Measurements from ENCODE around the gene PAIP2B. TPM values are rescaled to one million over a fixed set of nuclear protein-coding genes. Genes with fewer than 3 reads are reported as not detected.

Gene PAIP2B
- total RNA-seq, 1 donor from 2014 or later: 2.9 TPM

DNA sequence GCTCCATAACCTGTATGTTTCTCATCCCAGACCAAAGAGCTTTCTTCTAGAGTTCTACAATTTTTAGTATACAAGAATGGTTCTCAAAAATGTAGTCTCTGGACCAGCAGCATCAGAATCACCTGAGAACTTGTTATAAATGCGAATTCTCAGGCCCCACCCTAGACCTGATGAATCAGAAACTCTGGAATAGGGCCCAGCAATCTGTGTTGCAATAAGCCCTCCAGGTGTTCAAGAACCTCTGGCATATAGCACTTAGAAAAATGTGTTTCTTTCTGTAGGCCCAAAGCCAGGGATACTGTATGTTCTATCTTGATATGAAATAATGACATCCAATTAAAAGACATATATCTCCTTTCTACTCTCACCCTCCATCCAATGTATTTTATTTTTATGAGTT is 10.4 kb downstream of the PAIP2B start:
- Histone ChIP-seq H3K36me3 (ENCODE audit: control insufficient read depth, insufficient read depth, low read length) (no peaks in the 10 kb centered on the region), H3K4me3 (ENCODE audit: low read depth, low read length) (no peak overlapping the region), H3K27me3 (ENCODE audit: control insufficient read depth, insufficient read depth, low read length) (no peaks in the 10 kb centered on the region)
- TF ChIP-seq, protein P1, sequence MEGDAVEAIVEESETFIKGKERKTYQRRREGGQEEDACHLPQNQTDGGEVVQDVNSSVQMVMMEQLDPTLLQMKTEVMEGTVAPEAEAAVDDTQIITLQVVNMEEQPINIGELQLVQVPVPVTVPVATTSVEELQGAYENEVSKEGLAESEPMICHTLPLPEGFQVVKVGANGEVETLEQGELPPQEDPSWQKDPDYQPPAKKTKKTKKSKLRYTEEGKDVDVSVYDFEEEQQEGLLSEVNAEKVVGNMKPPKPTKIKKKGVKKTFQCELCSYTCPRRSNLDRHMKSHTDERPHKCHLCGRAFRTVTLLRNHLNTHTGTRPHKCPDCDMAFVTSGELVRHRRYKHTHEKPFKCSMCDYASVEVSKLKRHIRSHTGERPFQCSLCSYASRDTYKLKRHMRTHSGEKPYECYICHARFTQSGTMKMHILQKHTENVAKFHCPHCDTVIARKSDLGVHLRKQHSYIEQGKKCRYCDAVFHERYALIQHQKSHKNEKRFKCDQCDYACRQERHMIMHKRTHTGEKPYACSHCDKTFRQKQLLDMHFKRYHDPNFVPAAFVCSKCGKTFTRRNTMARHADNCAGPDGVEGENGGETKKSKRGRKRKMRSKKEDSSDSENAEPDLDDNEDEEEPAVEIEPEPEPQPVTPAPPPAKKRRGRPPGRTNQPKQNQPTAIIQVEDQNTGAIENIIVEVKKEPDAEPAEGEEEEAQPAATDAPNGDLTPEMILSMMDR (IDR thresholded peaks at IDR 0.05; ENCODE audit: insufficient read depth, low read length, poor library complexity, severe bottlenecking): no peak
- no peak for DNase-seq (ENCODE audit: low read depth)

DNA sequence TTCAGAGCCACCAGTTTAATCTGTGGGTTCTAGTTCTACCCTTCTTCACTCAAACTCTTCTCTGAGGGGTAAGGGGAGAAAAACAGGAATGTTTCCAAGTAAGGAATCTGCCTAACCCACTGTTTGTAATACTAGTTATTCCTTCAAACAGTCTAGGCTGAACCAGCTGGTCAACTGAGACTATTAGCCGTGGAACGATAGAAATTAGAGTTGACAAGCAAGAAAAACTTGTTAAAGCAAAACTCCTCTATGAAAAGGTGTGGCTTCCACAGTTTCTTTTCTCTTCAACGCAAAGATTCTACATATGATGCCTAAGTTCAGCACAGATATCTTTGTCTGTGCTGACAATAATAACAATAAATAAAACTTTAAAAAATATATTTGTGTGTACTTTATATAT is 11.5 kb downstream of the PAIP2B start:
- H3K4me3 ChIP-seq (ENCODE audit: low read depth, low read length): no peak overlapping the region
- no peaks in the 10 kb centered on the region for H3K27me3 ChIP-seq (ENCODE audit: control insufficient read depth, insufficient read depth, low read length)
- TF ChIP-seq, protein P1 (IDR thresholded peaks at IDR 0.05; ENCODE audit: insufficient read depth, low read length, poor library complexity, severe bottlenecking): no peak
- DNase-seq (ENCODE audit: low read depth): no peak
- no peaks in the 10 kb centered on the region for H3K36me3 ChIP-seq (ENCODE audit: control insufficient read depth, insufficient read depth, low read length)

DNA sequence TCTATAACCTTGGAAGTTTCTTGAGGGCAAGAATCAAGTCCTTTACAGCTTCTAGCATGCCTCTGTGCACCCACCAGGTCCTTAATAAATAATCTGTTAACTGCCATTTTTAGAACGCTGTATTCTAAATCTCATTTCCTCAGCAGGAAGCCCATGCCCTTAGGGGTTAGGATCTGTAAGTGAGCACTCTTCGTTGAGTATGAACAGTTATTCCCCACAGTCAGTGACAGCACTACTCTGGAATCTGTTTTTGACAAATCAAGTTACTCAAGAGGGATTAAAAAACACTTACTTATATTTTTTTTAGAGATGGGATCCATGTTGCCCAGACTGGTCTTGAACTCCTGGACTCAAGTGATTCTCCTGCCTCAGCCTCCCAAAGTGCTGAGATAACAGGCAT is 14.6 kb downstream of the PAIP2B start:
- Histone ChIP-seq H3K36me3 (ENCODE audit: control insufficient read depth, insufficient read depth, low read length) (no peaks in the 10 kb centered on the region), H3K4me3 (ENCODE audit: low read depth, low read length) (no peak overlapping the region), H3K27me3 (ENCODE audit: control insufficient read depth, insufficient read depth, low read length) (no peaks in the 10 kb centered on the region)
- TF ChIP-seq, protein P1 (IDR thresholded peaks at IDR 0.05; ENCODE audit: insufficient read depth, low read length, poor library complexity, severe bottlenecking): no peak
- no peak for DNase-seq (ENCODE audit: low read depth)

DNA sequence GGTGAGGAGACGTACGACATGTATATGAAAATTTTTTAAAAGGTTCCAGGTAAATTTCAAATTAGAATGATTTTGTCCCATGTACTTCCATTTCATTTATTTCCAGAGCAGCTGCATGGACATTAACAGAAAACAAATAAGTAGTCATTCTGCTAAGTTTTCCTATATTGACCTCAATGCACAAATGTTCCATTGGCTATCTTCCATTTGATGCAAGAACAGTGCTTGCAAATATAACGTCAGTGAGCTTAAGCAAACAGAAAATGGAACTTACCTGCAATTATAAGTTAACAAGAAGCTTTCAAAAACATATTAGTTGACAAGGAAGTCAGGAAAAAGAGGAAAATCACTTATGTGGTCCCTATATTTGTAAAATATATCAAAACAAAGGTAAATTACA is 16.6 kb downstream of the PAIP2B start:
- Histone ChIP-seq H3K4me3 (ENCODE audit: low read depth, low read length) (no peak overlapping the region), H3K36me3 (ENCODE audit: control insufficient read depth, insufficient read depth, low read length) (no peaks in the 10 kb centered on the region), H3K27me3 (ENCODE audit: control insufficient read depth, insufficient read depth, low read length) (no peaks in the 10 kb centered on the region)
- DNase-seq (ENCODE audit: low read depth): no peak
- TF ChIP-seq, protein P1 (IDR thresholded peaks at IDR 0.05; ENCODE audit: insufficient read depth, low read length, poor library complexity, severe bottlenecking): no peak

DNA sequence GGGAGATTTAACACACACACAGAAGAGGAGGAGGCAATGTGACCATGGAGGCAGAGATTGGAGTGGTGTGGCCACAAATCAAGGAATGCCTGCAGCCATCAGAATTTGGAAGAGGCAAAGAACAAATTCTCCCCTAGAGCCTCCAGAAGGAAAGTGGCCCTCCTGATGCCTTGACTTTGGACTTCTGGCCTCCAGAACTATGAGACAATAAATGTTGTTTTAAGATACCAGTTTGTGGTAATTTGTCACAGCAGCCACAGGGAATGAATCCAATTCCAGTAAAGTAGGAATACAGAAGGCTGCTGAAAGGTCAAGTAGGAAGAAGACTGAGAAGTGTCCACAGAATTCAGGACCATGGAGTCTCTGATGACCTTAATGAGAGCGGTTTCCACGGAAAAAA is 18.1 kb downstream of the PAIP2B start:
- no peak overlapping the region for H3K4me3 ChIP-seq (ENCODE audit: low read depth, low read length)
- TF ChIP-seq, protein P1 (IDR thresholded peaks at IDR 0.05; ENCODE audit: insufficient read depth, low read length, poor library complexity, severe bottlenecking): no peak
- no peak for DNase-seq (ENCODE audit: low read depth)
- no peaks in the 10 kb centered on the region for H3K36me3 ChIP-seq (ENCODE audit: control insufficient read depth, insufficient read depth, low read length)
- H3K27me3 ChIP-seq (ENCODE audit: control insufficient read depth, insufficient read depth, low read length): no peaks in the 10 kb centered on the region

DNA sequence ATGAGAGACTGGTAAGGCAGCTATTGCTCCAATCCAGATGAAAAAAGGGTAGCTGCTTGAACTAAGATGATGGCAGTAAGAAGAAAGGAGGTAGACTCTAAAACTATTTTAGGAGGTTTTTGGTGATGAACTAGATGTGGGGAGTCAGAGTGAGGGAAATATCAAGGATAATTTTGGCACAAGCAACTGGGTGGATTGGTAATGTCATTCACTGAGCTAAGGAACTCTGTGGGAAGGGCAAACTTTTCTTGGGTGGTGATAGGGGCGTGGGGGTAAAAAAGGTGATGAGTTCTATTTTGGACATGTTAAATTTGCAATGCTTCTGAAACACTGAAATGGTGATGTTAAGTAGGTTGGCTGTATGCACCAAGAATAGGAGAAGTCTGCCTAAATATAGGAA is 19.3 kb downstream of the PAIP2B start:
- Histone ChIP-seq H3K36me3 (ENCODE audit: control insufficient read depth, insufficient read depth, low read length) (no peaks in the 10 kb centered on the region), H3K27me3 (ENCODE audit: control insufficient read depth, insufficient read depth, low read length) (no peaks in the 10 kb centered on the region), H3K4me3 (ENCODE audit: low read depth, low read length) (no peak overlapping the region)
- TF ChIP-seq, protein P1 (IDR thresholded peaks at IDR 0.05; ENCODE audit: insufficient read depth, low read length, poor library complexity, severe bottlenecking): no peak
- DNase-seq (ENCODE audit: low read depth): no peak
